Stimulated activated CD4-positive, alpha-beta T cell treated with anti-CD3 and anti-CD28 coated beads, Interleukin-4, amount 100 ng/mL, for 1 hour (primary cell): ENCODE data around the gene TNS2.

ENCODE experiments used
- DNase-seq: peaks from one replicate; pipeline ENCODE4 v3.0.0-alpha.2; 2020

Gene TNS2

DNA sequence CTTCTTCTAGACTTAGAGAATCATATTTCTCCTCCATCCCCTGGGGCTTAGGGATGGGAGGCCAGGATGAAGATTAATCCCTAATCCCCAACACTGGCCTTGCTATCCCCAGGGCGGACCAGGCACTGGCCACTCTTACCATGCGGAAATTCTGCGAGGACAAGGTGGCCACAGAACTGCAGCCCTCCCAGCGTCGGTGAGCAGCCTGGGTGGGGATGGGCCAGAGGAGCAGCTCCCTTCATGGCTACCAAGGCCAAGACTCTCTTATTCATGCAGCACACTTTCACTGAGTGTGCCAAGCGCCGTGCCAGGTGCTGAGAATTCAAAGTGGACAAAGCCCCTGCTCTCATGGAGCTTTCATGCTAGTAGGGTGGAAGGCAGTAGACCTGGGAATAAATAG, 7.0 kb downstream of the TNS2 start:
- DNase-seq = no peak

DNA sequence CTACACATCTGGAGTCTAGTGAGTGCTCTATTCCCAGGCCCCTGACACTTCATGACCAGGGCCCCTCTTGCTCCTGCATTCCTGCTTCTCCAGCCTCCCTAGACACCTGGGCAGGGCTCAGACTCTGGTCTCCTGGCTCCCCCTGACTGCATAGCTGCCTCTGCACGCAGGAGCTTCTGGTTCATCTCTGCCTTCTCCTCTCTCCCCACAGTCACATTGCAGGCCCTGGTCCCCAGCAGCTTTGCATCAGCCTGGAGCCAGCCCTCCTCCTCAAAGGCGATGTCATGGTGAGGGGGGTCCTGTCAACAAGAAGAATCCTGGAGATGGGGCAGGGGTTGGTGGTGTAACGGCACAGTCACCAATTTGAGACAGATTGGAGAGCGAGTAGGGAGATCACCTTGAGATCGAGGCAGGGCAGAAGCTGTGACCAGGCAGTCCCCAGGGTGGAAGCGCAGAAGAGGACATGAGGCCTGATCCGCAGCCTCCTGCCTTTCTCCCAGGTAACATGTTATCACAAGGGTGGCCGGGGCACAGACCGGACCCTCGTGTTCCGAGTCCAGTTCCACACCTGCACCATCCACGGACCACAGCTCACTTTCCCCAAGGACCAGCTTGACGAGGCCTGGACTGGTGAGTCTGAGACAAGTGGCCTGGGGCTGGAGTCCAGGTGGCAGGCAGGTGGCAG, 8.1 kb downstream of the TNS2 start:
- no peak for DNase-seq

DNA sequence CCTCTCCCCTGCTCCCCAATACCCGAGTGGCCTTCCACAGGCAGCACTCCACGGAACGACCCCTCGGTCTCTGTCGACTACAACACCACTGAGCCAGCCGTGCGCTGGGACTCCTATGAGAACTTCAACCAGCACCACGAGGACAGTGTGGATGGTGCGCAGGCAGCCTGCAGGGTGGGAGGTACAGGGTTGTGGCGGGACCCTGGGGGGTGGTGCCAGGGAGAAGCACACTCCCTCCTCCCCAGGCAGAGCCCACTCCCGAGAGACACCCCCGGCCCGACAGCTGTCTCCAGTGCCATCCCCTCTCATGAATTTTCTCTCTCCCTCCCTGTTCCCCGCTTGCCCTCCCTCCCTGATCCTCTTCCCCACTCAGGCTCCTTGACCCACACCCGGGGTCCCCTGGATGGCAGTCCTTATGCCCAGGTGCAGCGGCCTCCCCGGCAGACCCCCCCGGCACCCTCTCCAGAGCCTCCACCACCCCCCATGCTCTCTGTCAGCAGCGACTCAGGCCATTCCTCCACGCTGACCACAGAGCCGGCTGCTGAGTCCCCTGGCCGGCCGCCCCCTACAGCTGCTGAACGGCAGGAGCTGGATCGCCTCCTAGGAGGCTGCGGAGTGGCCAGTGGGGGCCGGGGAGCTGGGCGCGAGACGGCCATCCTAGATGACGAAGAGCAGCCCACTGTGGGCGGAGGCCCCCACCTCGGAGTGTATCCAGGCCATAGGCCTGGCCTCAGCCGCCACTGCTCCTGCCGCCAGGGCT, 9.0 kb downstream of the TNS2 start:
- DNase-seq = no peak

DNA sequence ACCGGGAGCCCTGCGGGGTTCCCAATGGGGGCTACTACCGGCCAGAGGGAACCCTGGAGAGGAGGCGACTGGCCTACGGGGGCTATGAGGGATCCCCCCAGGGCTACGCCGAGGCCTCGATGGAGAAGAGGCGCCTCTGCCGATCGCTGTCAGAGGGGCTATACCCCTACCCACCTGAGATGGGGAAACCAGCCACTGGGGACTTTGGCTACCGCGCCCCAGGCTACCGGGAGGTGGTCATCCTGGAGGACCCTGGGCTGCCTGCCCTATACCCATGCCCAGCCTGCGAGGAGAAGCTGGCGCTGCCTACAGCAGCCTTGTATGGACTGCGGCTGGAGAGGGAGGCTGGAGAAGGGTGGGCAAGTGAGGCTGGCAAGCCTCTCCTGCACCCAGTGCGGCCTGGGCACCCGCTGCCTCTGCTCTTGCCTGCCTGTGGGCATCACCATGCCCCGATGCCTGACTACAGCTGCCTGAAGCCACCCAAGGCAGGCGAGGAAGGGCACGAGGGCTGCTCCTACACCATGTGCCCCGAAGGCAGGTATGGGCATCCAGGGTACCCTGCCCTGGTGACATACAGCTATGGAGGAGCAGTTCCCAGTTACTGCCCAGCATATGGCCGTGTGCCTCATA, 9.7 kb downstream of the TNS2 start:
- DNase-seq = no peak

DNA sequence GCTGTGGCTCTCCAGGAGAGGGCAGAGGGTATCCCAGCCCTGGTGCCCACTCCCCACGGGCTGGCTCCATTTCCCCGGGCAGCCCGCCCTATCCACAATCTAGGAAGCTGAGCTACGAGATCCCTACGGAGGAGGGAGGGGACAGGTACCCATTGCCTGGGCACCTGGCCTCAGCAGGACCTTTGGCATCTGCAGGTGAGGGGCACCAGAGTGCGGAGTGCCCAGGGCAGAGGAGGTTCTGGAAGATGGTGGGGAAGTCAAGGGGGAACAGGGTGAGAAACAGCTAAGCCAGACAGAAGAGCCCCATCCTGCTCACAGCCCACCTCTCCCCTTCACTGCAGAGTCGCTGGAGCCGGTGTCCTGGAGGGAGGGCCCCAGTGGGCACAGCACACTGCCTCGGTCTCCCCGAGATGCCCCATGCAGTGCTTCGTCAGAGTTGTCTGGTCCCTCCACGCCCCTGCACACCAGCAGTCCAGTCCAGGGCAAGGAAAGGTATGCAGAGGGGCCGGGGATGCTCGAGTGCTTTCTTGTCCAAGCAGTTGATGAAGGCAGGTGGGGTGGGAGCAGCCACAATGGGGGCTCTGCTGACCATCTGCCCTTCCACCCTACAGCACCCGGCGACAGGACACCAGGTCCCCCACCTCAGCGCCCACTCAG, 10.3 kb downstream of the TNS2 start:
- no peak for DNase-seq

DNA sequence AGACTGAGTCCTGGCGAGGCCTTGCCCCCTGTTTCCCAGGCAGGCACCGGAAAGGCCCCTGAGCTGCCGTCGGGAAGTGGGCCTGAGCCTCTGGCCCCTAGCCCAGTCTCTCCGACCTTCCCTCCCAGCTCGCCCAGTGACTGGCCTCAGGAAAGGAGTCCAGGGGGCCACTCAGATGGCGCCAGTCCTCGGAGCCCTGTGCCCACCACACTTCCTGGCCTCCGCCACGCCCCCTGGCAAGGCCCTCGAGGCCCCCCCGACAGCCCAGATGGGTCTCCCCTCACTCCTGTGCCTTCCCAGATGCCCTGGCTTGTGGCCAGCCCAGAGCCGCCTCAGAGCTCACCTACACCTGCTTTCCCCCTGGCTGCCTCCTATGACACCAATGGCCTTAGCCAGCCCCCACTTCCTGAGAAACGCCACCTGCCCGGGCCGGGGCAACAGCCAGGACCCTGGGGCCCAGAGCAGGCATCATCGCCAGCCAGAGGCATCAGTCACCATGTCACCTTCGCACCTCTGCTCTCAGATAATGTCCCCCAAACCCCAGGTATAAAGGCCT, 10.9 kb downstream of the TNS2 start:
- DNase-seq = no peak

DNA sequence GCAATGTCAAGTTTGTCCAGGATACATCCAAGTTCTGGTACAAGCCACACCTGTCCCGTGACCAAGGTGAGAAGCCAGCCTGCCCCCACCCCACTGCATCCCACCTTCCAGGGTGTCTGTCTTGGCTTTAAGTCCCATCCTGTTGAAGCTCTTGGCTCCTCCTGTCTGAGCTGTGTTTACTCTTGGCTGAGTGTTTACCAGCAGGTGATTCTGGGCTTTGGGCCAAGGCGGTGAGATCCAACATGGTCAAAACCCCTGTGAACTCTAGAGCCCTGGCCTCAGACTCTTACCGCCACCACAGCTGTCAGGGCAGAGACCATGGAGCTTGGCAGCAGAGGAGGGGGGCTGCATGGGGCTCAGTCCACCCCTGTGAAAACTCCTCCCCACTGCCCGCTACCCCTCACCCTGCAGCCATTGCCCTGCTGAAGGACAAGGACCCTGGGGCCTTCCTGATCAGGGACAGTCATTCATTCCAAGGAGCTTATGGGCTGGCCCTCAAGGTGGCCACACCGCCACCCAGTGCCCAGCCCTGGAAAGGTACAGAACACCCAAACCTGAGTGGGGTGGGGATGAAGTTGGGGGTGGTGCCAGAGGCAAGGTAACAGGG, 11.6 kb downstream of the TNS2 start:
- DNase-seq = no peak

DNA sequence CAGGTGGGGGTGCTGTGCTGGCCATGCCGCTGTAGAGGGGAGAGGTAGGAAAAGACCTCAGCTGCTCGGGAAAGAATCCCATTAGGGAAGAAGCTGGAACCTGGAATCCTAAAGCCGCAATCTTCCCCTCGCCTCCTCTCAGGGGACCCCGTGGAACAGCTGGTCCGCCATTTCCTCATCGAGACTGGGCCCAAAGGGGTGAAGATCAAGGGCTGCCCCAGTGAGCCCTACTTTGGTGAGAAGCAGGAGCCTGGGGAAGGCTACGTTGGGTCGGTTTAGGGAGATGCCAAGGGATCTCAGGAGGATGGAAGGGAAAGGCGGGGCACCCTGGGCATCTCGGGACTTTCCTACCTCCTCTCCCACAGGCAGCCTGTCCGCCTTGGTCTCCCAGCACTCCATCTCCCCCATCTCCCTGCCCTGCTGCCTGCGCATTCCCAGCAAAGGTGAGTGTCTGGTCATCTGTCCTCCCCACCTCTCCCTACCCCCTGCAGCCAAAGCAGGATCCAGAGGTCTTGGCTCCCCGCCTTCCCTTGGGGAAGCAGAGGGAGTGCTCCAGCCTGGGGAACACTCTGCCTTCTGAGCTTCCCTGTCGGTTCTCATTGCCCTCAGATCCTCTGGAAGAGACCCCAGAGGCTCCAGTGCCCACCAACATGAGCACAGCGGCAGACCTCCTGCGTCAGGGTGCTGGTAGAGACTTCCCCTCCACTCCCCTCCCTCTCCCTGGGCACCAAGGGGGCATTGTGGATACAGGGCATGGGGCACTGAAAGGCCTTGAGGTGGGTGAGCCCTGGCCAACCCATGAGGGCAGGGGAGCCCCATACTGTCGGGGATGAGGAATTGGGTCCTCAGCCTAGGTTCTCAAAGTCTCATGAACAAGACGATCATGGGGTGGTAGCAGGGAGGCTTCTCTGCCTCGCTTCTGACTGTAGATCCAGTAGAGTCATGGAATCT, 12.4 kb downstream of the TNS2 start:
- no peak for DNase-seq

DNA sequence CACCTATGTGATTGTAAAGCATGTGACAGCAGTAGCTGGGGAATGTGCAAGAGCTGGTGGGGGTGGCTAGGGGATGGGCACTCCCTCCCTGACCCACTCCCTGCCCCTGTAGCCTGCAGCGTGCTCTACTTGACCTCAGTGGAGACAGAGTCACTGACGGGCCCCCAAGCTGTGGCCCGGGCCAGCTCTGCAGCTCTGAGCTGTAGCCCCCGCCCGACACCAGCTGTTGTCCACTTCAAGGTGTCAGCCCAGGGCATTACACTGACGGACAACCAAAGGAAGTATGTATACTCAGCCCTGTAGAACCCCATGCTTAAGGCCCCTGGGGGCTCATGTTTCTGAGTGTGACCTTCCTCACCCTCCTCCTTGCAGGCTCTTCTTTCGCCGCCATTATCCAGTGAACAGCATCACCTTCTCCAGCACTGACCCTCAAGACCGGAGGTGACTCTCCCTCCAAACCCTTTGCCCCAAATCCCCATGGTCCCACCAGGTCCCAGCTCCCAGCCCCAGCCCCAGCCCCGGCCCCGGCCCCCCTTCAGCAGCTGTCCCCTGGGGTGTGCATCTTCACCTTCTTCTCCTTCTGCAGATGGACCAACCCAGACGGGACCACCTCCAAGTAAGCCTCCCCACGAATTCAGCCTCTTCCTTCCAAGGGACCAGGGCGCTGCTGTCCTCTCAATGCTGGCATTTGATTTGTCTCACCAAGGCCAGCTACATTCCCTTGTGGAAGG, 13.3 kb downstream of the TNS2 start:
- DNase-seq = no peak

DNA sequence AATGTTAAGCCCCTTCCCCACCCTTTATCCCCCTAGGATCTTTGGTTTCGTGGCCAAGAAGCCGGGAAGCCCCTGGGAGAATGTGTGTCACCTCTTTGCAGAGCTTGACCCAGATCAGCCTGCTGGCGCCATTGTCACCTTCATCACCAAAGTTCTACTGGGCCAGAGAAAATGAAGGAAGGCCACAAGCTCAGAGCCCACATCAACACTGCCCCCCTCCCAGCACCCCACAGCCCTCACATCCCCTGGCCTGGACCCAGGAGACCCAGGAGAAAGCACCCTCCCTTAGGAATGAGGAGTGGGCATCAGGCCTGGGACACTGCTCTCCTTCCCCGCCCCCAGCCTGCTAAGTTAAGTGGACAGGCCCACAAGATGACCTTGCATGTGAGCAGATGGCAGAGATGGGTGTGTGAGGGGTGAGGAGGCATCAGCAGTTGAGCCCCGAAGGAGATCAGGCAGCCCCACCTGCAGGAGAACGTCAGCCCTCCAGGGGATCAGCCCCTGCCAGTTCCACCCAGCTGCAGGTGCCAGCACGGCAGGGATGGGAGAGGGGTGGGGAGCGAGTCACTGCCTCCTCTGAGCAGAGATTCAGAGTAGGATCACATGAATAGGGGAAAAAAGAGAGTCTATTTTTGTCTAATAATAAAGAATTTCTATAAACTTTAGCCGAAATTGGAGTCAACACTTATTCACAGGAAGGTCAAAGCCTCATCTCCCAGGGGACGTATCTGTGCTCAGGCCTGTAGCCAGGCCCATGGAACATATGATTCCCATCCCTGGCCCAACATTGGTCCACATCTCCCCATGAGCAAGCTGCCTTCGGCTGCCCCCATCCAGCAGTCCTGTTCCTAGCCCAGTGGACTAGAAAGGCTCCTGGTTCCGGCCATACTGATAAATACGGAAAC, 14.1 kb downstream of the TNS2 start:
- no peak for DNase-seq

DNA sequence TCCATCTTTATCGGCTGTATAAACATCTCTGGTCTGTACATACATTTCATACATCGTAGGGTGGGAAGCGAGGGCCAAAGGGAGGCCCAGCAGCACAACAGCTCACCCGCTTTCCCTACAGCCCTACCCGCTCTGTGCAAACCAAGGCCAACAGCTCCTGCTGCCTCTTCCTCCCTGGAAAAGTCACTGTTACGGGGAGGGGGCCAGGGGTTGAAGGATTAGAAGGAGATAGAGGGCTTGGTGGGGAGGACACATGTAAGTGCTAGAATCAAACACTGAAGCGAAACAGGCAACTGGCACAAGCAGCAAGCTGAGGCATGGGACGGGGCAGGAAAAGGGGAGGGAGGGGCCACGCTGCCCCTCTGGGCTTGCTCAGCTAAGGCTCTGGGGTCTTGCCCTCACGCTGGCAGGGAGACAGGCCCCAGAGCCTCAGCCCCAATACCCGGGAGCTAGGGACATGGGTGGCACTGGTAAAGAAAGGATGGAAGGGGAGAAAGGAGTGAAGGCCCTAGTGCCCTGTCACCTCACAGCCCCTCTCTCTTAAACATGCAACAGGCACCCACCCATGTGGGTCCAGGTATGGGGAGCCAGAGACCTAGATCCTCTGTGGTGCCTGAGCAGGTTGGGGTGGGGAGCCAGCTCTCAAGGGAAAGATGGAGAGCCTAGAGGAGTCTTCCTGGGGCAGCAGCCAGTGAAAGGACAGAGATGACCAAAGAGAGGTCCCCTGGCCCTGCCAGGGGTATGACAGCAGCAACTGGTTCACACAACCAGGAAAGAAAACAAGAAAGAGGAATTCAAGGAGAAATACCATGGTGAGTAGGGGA, 15.0 kb downstream of the TNS2 start:
- DNase-seq = no peak

DNA sequence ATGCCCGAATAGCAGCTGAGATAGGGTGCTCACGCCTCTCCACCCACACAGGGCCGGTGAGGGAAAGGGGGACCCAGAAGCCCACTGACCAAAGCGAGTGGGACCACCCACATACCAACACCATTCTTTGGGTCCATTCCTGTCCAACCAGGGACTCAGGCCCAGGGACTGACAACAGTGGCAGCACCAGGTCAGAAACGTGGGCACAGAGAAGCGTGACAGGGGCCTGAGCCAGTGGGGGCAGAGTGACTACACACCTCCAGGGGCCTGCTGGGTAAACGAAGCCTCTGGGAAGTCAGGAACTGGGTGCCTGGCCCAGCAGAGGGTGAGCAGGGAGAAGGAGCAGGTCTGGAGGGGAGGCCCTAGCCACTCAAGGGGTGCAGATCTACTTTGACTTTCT, 15.6 kb downstream of the TNS2 start:
- DNase-seq = no peak

DNA sequence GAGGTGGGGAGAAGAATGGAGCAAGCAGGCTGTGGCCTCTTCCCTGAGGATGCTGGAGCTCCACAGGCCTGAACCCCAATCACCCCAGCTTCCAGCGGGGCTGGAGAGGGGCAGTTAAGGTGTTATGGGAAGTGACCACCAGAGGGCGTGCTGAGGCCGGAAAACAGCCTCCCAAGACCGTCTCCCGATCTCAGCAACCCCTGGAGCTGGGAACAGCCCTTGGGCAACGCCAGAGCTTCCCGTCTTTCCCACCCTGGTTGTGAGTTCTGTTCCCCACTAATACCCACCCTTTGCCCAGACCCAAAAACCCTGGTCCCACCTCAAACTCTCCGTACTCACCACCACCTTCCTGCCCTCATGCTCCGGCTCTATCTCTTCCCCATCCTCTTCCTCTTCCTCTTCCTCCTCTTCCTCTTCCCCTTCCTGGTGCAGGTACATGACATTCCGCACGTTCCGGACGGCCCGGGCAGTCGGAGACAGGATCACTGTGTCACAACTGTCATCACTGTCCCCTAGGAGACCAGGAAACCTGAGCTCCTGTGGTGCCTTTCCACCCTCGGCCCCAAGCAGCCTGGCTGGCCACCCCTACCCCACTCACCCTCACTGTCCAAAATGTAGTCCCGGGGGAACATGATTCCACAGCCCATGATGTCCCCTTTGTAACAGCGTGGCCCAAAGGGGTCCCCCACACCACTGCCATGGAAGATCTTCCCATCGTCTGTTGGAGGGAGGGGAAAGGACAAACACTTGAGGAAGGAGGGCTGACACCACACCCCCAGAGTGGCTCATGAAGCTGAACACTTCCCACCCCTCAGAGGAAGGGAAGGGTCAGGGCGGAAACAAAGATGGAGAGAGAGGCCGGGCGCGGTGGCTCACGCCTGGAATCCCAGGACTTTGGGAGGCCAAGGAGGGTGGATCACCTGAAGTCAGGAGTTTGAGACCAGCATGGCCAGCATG, 16.4 kb downstream of the TNS2 start:
- peak; percentile 68 for DNase-seq

DNA sequence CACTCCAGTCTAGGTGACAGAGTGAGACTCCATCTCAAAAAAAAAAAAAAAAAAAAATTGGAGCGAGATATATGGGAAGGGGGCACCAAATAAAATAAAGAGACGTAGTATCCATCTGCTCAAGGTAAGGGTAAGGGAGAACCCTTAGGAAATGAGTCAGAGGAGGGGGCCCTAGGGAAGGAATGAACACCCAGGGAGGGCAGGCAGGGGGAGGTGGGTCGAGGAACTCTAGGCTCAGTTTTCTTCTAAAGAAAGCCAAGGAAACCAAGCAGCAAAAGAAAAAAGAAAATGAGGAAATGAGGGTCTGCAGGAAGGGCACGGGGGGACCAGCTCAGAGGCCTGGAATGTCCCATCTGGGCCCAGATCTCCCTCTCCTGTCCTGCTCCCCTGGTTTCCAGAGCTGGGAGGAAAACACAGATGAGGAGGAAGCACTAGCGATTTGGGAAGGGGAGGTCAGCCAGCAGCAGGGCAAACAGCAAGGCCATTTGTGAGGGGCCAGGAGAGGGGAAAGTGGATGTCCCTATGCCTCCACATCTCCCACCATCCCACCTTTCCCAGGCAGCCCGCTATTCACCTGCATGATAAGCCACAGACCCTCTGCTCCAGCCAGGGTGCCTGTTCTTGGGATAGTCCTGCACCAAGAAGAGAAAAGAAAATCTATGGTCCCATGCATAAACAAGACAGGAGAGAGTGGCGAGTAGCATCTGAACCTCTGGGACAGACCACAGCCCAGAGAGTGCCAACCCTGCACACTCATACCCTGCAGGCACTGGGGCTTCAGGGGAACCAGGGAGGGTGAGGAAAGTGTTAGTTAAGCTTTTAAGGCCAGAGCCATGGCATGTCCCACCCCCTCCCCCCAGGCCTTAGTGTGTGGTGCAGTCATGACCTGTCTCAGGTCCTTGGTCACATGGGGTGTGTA, 17.5 kb downstream of the TNS2 start:
- no peak for DNase-seq

DNA sequence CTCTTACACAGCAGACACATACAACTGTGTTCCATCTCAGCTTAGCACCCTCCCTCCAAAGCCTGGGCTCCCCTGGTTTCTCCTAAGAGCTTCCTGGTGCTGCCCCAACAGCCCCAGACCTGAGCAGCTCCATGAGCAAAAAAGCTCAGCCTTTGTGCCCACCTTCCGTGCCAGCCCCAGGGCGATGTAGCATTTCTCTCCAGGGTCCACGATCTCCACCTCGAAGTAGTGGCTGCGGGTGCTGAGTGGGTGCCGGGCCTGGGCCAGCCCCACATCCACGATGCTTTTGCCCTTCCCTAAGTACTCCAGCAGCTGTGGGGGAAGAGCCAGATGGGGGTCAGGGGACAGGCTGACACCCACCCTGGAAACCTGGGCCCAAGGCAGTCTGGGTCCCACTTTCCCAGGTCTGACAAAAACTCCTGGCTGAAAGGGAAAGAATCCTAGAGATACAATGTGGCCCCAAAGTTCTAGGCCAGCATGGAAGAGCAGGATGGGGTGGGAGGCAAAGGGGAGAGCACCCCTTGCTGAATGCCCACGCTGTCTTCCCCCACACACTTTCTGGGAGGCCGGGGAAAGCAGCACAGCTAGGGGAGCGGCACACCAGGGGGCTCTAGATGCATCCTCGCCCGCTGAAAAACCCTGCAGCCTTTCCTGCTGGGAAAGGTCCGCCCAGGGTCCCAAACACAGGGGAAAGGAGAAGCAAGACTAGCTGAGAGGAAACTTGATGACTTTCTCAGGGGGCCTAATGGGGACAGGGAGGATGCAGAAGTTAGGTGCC, 18.3 kb downstream of the TNS2 start:
- DNase-seq = no peak
